Measurements from ENCODE around the gene SPTBN1. TPM values are rescaled to one million over a fixed set of nuclear protein-coding genes. Genes with fewer than 3 reads are reported as not detected.
A peak's percentile ranks its signal among the peaks of the same experiment; 100 is the strongest.

Gene SPTBN1
- total RNA-seq, 1 donor from 2014 or later = 601 TPM

- Histone ChIP-seq H3K36me3 (peaks cover 19% of the 10 kb centered on the region), H3K4me3 (no peak overlapping the region), H3K27me3 (ENCODE audit: low read depth) (no peaks in the 10 kb centered on the region), H3K27ac (peak overlapping the region; percentile 48), H3K9me3 (no peaks in the 10 kb centered on the region), H3K4me1 (peaks cover 77% of the 10 kb centered on the region)
- ATAC-seq (peak; percentile 37 to 45), DNase-seq (no peak)
- TF ChIP-seq, protein P1, sequence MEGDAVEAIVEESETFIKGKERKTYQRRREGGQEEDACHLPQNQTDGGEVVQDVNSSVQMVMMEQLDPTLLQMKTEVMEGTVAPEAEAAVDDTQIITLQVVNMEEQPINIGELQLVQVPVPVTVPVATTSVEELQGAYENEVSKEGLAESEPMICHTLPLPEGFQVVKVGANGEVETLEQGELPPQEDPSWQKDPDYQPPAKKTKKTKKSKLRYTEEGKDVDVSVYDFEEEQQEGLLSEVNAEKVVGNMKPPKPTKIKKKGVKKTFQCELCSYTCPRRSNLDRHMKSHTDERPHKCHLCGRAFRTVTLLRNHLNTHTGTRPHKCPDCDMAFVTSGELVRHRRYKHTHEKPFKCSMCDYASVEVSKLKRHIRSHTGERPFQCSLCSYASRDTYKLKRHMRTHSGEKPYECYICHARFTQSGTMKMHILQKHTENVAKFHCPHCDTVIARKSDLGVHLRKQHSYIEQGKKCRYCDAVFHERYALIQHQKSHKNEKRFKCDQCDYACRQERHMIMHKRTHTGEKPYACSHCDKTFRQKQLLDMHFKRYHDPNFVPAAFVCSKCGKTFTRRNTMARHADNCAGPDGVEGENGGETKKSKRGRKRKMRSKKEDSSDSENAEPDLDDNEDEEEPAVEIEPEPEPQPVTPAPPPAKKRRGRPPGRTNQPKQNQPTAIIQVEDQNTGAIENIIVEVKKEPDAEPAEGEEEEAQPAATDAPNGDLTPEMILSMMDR (IDR thresholded peaks at IDR 0.05) = no peak
- intact Hi-C loops (cut with DNase I) = no loop called here
These were observed 147.2 kb downstream of the SPTBN1 start for GRCh38 chr2:54603357-54603756.

DNA sequence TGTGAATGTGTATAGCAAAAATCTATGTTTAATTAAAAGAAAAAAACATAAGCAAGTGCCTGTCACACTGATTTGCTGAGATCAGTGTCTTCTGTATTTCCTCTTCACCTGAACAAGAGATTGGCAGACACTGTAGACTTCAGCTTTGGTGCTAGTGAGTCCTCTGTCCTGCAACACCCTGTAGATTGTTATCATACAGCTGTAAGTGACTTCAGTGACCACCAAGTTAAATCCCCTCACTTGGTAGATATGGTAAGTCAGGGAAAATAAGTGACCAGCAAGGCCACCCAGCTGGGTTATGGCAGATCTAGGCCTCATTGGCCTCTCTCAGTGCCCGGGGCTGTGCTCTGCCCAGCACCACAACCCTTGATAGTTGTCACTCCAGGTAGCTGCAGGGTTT lies 147.7 kb downstream of the SPTBN1 start:
- H3K36me3 ChIP-seq = peaks cover 15% of the 10 kb centered on the region

DNA sequence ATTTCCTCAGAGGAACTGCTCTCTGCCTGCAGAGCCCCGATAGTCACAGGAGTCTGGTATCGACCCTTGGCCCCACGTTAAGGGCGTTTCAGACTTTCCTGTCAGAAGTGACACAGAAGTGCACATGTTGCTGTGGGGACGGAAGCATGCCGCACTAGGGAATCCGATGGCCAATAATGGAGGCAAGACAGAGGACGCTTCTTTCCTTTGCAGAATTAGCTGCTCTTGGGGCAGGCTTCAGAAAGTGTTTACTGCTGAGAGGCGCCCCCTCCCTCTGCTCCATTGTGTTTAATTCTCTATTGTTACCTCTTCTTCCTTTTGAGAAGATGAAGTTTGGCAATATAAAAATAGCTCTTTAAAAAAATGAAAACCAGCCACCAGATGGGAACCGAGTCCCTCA lies 148.7 kb downstream of the SPTBN1 start:
- intact Hi-C loops (cut with DNase I) = no loop called here
- Histone ChIP-seq H3K9me3 (no peaks in the 10 kb centered on the region), H3K27ac (peak overlapping the region; percentile 48), H3K36me3 (peaks cover 4% of the 10 kb centered on the region), H3K4me3 (no peak overlapping the region), H3K27me3 (ENCODE audit: low read depth) (no peaks in the 10 kb centered on the region), H3K4me1 (peaks cover 62% of the 10 kb centered on the region)
- DNase-seq = no peak
- ATAC-seq = no peak
- TF ChIP-seq, protein P1 (IDR thresholded peaks at IDR 0.05) = no peak

More for the DNA sequence above, 147.7 kb downstream of the SPTBN1 start:
- peaks cover 72% of the 10 kb centered on the region for H3K4me1 ChIP-seq
- ATAC-seq (no peak), DNase-seq (no peak)
- peak overlapping the region; percentile 48 for H3K27ac ChIP-seq
- intact Hi-C loops (cut with DNase I) = no loop called here
- H3K9me3 ChIP-seq = no peaks in the 10 kb centered on the region
- H3K4me3 ChIP-seq = no peak overlapping the region
- TF ChIP-seq, protein P1 (IDR thresholded peaks at IDR 0.05) = no peak
- no peaks in the 10 kb centered on the region for H3K27me3 ChIP-seq (ENCODE audit: low read depth)

DNA sequence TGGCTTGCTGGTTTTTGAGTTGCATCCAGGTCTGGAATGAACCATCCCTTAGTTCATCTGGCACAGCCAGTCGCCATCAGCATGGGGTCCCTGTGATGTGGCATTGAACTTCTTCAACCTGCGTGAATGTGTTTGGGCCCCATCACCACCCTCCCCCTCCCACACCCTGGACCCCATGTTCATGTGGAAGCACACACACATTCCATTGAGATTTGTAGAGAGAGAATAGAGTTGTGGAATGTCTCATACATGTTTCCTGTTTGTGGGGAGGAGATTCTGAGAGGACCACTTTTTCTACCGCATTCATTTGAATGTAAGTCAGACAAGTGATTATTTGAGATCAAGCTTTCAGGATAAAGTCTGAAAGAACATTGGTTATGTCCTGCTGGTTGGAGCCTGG lies 149.7 kb downstream of the SPTBN1 start:
- ATAC-seq (no peak), DNase-seq (no peak)
- intact Hi-C loops (cut with DNase I) = no loop called here
- H3K27ac ChIP-seq = no peak overlapping the region
- H3K27me3 ChIP-seq (ENCODE audit: low read depth) = no peaks in the 10 kb centered on the region
- no peaks in the 10 kb centered on the region for H3K9me3 ChIP-seq
- peaks cover 64% of the 10 kb centered on the region for H3K4me1 ChIP-seq
- TF ChIP-seq, protein P1 (IDR thresholded peaks at IDR 0.05) = no peak
- H3K4me3 ChIP-seq = no peak overlapping the region
- no peaks in the 10 kb centered on the region for H3K36me3 ChIP-seq

DNA sequence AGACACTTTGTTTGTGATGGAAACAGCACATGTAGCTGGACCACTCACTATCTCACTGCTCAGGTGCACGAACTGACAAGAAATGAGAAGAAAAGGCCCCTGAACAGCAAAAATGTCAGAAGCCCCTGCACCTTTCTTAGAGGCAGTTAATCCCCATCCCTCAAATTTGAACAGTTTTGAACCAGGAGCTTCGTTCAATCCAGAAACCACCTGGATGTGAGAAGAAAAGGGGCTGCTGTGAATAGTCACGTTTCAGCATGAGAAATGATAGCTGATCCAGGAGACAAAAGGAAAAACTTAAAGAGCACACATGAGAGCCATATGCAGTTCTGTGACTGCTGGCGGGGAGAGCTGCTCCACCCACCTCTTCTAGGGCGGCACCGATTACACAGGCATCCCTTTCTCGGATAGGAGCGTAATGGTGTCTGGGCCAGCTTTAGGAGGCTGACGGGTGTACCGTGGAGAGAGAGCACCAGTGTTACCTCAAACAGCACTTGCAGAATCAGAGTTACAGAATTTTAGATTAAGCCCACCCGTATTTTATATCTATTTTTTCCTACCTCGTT lies 150.3 kb downstream of the SPTBN1 start:
- Histone ChIP-seq H3K4me3 (no peak overlapping the region), H3K27me3 (ENCODE audit: low read depth) (no peaks in the 10 kb centered on the region), H3K9me3 (no peaks in the 10 kb centered on the region), H3K27ac (no peak overlapping the region), H3K4me1 (peaks cover 62% of the 10 kb centered on the region), H3K36me3 (no peaks in the 10 kb centered on the region)
- intact Hi-C loops (cut with DNase I) = no loop called here
- DNase-seq (no peak), ATAC-seq (peak in 1 of 2 donors; percentile 53)
- TF ChIP-seq, protein P1 (IDR thresholded peaks at IDR 0.05) = no peak
